Effector memory CD4-positive, alpha-beta T cell (primary cell): ENCODE results near the gene NTPCR.

Experiments
- DNase-seq, 3 donors: peaks; one replicate each; pipeline ENCODE4 v3.0.0-alpha.2; 2020
- H3K27ac ChIP-seq: 2 replicates; pipeline ENCODE4 v1.7.0; 2013; ENCODE audit warnings: mild to moderate bottlenecking, low read length, moderate library complexity; ENCODE audit not compliant: insufficient read depth, poor library complexity, severe bottlenecking
- H3K27me3 ChIP-seq: replicated peaks from 2 replicates; pipeline ENCODE4 v1.7.0; 2013; ENCODE audit warnings: mild to moderate bottlenecking, low read length; ENCODE audit not compliant: insufficient read depth, control insufficient read depth, poor library complexity, severe bottlenecking
- H3K36me3 ChIP-seq: 2 replicates; pipeline ENCODE4 v1.7.0; 2013; ENCODE audit warnings: mild to moderate bottlenecking, low read length, moderate library complexity; ENCODE audit not compliant: control insufficient read depth, insufficient read depth
- H3K4me1 ChIP-seq: 2 replicates; pipeline ENCODE4 v1.7.0; 2013; ENCODE audit warnings: low read length, mild to moderate bottlenecking; ENCODE audit not compliant: control insufficient read depth, insufficient read depth, poor library complexity, severe bottlenecking
- H3K4me3 ChIP-seq: 2 replicates; pipeline ENCODE4 v1.7.0; 2013; ENCODE audit warnings: low read length, low read depth, mild to moderate bottlenecking; ENCODE audit not compliant: insufficient read depth, poor library complexity, severe bottlenecking
- H3K9me3 ChIP-seq: 2 replicates; pipeline ENCODE4 v1.7.0; 2013; ENCODE audit warnings: mild to moderate bottlenecking, low read length, moderate library complexity; ENCODE audit not compliant: control insufficient read depth

NTPCR gene

GRCh38 chr1:232942413-232943294 lies 7.8 kb upstream of the NTPCR start:
- Histone ChIP-seq H3K27ac (no peak overlapping the region), H3K4me3 (no peak overlapping the region), H3K36me3 (no peaks in the 10 kb centered on the region), H3K4me1 (no peaks in the 10 kb centered on the region), H3K27me3 (no peaks in the 10 kb centered on the region), H3K9me3 (no peaks in the 10 kb centered on the region)
- no peak for DNase-seq

- Histone ChIP-seq H3K4me1 (no peaks in the 10 kb centered on the region), H3K4me3 (no peak overlapping the region), H3K27me3 (no peaks in the 10 kb centered on the region), H3K27ac (no peak overlapping the region), H3K36me3 (no peaks in the 10 kb centered on the region), H3K9me3 (no peaks in the 10 kb centered on the region)
- no peak for DNase-seq
Observed at GRCh38 chr1:232943679-232944252, 6.6 kb upstream of the NTPCR start.

- Histone ChIP-seq H3K36me3 (no peaks in the 10 kb centered on the region), H3K9me3 (no peaks in the 10 kb centered on the region), H3K4me3 (no peak overlapping the region), H3K4me1 (no peaks in the 10 kb centered on the region), H3K27me3 (no peaks in the 10 kb centered on the region), H3K27ac (no peak overlapping the region)
- no peak for DNase-seq
Observed at GRCh38 chr1:232944347-232944746, 6.1 kb upstream of the NTPCR start.

GRCh38 chr1:232949636-232950196 lies 695 bp upstream of the NTPCR start:
- Histone ChIP-seq H3K36me3 (no peaks in the 10 kb centered on the region), H3K27me3 (no peaks in the 10 kb centered on the region), H3K4me3 (peak overlapping the region; percentile 66), H3K4me1 (peaks cover 4% of the 10 kb centered on the region), H3K27ac (peak overlapping the region; percentile 61), H3K9me3 (no peaks in the 10 kb centered on the region)
- no peak for DNase-seq

- no peaks in the 10 kb centered on the region for H3K9me3 ChIP-seq
- H3K27me3 ChIP-seq = no peaks in the 10 kb centered on the region
- no peak for DNase-seq
- H3K36me3 ChIP-seq = peaks cover 6% of the 10 kb centered on the region
- no peak overlapping the region for H3K27ac ChIP-seq
- peaks cover 4% of the 10 kb centered on the region for H3K4me1 ChIP-seq
- H3K4me3 ChIP-seq = peak overlapping the region; percentile 66
Observed at GRCh38 chr1:232951180-232951579, 769 bp downstream of the NTPCR start.

- DNase-seq = no peak
- H3K4me1 ChIP-seq = peaks cover 4% of the 10 kb centered on the region
- H3K27me3 ChIP-seq = no peaks in the 10 kb centered on the region
- peaks cover 10% of the 10 kb centered on the region for H3K36me3 ChIP-seq
- peak overlapping the region; percentile 66 for H3K4me3 ChIP-seq
- no peak overlapping the region for H3K27ac ChIP-seq
- no peaks in the 10 kb centered on the region for H3K9me3 ChIP-seq
Observed at GRCh38 chr1:232951605-232952004, 1.2 kb downstream of the NTPCR start.

- H3K36me3 ChIP-seq = peaks cover 17% of the 10 kb centered on the region
- H3K4me3 ChIP-seq = no peak overlapping the region
- no peak overlapping the region for H3K27ac ChIP-seq
- H3K4me1 ChIP-seq = peaks cover 4% of the 10 kb centered on the region
- no peaks in the 10 kb centered on the region for H3K9me3 ChIP-seq
- no peak for DNase-seq
- no peaks in the 10 kb centered on the region for H3K27me3 ChIP-seq
Observed at GRCh38 chr1:232952514-232953499, 2.4 kb downstream of the NTPCR start.

- Histone ChIP-seq H3K4me3 (no peak overlapping the region), H3K9me3 (no peaks in the 10 kb centered on the region), H3K4me1 (peaks cover 4% of the 10 kb centered on the region), H3K27me3 (no peaks in the 10 kb centered on the region), H3K36me3 (peaks cover 26% of the 10 kb centered on the region), H3K27ac (no peak overlapping the region)
- DNase-seq = no peak
Observed at GRCh38 chr1:232954594-232955365, 4.4 kb downstream of the NTPCR start.

GRCh38 chr1:232956081-232956480 lies 5.7 kb downstream of the NTPCR start:
- Histone ChIP-seq H3K27ac (no peak overlapping the region), H3K36me3 (peaks cover 26% of the 10 kb centered on the region), H3K27me3 (no peaks in the 10 kb centered on the region), H3K4me1 (peaks cover 3% of the 10 kb centered on the region), H3K9me3 (no peaks in the 10 kb centered on the region), H3K4me3 (no peak overlapping the region)
- DNase-seq = no peak
